VCaP (cell line): ENCODE data around the gene DHX32.

Experiments used
- H3K27ac ChIP-seq: fragments of 450-650 bp; 2 replicates; pipeline ENCODE4 v1.5.1; 2017
- TF ChIP-seq, protein P1 (sequence below): fragments of 450-650 bp; conservative IDR thresholded peaks from 2 replicates; pipeline ENCODE4 v1.5.1; 2017; ENCODE audit warnings: mild to moderate bottlenecking, moderate library complexity

DHX32 gene

GRCh38 chr10:125866421-125867029, 14.6 kb downstream of the DHX32 start:
- H3K27ac ChIP-seq = no peak overlapping the region
- TF ChIP-seq, protein P1, sequence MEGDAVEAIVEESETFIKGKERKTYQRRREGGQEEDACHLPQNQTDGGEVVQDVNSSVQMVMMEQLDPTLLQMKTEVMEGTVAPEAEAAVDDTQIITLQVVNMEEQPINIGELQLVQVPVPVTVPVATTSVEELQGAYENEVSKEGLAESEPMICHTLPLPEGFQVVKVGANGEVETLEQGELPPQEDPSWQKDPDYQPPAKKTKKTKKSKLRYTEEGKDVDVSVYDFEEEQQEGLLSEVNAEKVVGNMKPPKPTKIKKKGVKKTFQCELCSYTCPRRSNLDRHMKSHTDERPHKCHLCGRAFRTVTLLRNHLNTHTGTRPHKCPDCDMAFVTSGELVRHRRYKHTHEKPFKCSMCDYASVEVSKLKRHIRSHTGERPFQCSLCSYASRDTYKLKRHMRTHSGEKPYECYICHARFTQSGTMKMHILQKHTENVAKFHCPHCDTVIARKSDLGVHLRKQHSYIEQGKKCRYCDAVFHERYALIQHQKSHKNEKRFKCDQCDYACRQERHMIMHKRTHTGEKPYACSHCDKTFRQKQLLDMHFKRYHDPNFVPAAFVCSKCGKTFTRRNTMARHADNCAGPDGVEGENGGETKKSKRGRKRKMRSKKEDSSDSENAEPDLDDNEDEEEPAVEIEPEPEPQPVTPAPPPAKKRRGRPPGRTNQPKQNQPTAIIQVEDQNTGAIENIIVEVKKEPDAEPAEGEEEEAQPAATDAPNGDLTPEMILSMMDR = no peak

DNA sequence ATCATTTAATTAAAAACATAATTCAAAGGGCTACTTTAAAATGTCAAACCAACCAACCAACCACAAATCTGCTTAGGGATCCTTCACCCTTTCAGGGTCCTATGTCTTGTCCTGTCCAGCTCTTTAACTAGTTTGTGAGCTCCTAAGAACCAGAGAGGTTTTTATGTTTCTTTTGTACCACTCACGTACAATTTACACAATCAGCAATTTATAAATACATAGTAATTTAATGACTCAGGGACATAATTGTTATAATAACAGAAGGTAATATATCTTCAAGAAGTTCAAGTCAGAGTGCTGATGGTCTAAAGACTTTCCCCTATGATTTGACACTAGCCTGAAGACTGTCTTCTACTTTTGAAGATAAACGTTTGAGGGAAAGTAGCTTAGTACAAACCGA, 16.0 kb downstream of the DHX32 start:
- TF ChIP-seq, protein P1 = no peak

GRCh38 chr10:125859128-125859817, 21.8 kb downstream of the DHX32 start:
- TF ChIP-seq, protein P1 = no peak
- peak overlapping the region; percentile 38 for H3K27ac ChIP-seq

More for the DNA sequence above, 16.0 kb downstream of the DHX32 start:
- no peak overlapping the region for H3K27ac ChIP-seq

- TF ChIP-seq, protein P1 = no peak
Observed at GRCh38 chr10:125857185-125857760, 23.8 kb downstream of the DHX32 start.

DNA sequence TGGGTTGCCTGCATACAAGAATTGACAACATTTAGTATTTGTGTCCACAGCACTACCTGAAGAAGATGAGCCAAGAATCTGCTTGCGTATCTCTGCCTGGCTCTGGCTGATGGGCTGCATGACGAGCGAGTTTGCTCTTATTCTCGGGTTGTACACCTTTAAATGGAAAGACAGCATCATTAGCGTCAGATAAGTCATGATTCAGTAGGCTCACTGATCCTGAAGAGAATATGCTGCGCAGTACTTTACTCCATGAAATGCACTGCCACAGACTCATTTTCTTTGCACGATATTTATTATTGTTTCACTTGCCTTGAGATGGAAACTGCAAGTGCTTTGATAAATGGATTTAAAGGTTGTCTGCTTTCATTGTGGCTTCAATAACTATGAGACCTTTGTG, 28.6 kb downstream of the DHX32 start:
- no peak overlapping the region for H3K27ac ChIP-seq
- TF ChIP-seq, protein P1 = no peak

More at GRCh38 chr10:125857185-125857760, 23.8 kb downstream of the DHX32 start:
- no peak overlapping the region for H3K27ac ChIP-seq

GRCh38 chr10:125850766-125851731, 30.0 kb downstream of the DHX32 start:
- no peak overlapping the region for H3K27ac ChIP-seq
- TF ChIP-seq, protein P1 = no peak
